NCI-H69 (cell line): Measurements from ENCODE around the gene FOXK2.

ENCODE experiments used
- DNase-seq: peaks from one replicate; lab custom pipeline; 2025; lab: John Stamatoyannopoulos, UW

FOXK2 gene

DNA sequence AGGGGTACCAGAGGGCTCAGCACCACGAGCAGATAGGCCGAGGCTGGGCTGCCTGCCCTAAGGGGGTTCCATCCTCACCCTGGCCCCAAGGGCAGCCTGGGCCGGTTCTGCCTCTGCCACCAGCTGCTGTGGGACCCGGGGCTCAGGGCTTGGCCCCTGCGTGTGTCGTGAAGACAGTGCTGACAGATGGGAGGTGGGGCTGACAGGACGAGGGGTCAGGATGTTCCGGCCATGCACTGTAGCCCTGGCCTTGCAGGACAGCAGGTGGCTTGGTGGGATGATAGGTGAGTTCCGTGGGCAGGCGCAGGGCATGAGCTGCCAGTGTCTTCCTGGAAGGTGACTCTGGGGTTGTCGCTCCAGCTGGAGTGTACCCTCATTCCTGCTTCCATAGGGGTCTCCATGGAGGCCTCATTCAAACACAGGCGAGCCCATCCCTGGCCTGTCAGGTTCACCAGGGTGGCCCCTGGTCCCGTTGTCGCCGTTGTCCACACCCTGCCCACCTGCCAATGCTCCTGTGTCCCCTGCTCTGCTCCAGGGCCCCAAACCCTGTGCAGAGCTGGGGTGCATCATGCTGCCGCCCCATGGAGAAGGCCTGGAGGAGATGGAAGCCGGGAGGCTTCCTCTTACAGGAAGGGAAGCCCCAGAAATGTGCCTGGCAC lies 71.5 kb downstream of the FOXK2 start:
- no peak for DNase-seq

DNA sequence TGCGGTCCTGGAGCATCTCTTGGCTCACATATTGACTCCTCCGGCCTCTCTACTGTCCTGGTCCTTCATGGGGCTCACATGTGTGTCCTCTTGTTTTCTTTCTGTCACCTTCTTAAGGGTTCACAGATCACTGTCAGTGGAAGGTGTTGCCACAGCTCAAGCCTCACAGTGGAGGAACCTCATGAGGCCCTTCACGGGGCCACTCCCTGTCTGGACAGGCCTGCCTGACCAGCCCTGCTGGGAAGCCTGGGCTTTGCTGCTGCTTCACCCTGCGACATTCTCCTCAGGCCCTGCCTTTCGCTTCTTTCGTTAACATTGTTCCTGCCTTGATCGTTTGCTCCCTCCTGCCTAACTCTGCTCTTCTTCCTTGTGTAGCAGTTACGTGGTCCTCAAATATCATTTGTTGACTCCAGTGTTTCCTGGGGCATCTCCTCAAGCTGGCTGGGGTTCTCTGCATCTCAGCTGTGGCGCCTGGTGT lies 72.8 kb downstream of the FOXK2 start:
- DNase-seq, result no peak

DNA sequence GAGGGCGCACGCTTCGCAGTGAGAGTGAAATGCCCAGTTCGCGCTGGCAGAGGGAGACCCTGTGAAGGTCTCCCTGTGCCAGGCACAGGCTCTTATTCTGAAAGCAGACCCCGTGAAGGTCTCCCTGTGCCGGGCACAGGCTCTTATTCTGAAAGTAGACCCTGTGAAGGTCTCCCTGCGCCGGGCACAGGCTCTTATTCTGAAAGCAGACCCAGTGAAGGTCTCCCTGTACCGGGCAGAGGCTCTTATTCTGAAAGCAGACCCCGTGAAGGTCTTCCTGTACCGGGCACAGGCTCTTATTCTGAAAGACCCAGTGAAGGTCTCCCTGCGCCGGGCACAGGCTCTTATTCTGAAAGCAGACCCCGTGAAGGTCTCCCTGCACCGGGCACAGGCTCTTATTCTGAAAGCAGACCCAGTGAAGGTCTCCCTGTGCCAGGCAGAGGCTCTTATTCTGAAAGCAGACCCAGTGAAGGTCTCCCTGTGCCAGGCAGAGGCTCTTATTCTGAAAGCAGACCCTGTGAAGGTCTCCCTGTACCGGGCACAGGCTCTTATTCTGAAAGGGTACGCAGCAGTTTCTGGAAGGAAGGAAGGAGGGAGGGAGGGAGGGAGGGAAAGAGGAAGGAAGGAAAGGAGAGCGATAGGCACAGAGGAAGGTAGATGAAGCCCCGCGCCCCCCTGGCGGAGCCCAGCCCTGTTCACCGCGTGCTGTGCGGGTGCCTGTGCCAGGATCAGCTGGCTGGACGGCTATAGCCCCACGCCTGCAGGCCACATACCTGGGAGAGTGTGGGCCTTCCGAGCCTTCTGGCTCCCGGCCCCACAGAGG lies 73.4 kb downstream of the FOXK2 start:
- peak; percentile 87 for DNase-seq

DNA sequence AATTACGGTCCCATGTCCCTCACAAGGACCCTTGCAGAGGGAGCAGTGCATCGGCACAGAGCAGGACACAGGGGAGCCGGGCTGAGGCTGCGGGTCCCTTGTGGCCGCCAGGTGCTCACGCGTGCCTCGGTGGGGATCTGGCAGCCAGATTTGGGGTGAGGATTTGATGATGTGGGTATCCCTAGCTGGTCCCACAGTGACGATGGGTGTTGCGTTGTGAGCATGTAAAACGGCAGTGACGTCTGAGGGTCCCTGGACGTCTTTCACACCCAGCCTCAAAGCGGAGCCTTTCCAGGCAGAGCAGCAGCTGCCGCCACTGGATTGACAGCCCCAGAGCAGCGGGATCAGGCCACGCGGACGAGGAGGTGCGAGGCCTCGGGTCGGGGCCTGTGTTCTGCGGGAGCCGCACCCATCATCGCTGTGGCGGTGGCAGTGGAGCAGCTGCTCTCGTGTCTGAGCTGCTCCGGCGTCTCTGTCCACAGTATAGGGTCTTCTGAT lies 74.1 kb downstream of the FOXK2 start:
- no peak for DNase-seq

DNA sequence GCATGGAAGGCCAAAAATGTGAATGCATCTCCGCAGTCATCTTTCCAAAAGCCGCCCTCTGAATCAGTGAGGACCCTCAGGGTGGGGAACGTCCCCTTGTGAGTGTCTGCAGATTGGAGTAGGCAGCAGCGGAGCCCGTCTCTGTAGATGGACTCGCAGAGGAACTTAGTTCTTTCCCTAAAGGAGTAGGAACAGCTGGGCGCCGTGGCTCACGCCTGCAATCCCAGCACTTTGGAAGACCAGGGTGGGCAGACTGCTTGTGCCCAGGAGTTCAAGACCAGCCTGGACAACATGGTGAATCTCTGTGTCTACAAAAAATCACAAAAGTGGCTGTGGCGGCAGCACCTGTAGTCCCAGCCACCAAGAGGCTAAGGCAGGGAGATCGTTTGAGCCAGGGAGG lies 75.0 kb downstream of the FOXK2 start:
- DNase-seq, result no peak

DNA sequence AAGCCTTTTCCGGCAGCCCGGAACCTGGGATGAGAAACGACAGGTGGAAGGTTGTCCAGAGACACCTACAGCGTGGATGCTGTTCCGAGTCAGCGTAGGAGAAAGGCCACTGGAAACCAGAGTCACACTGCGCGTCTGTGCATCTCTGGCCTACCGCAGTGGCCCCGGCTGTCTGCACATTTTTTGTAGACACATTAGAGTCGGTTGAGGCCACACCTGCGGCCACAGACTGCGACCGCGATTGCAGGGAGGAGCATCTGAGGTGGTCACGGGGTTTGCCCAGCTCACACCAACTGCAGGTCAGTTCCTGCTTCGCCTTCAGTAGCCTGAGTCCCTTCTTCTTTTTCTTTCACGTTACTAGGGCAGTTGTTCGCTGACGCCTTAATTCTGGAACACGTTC lies 76.4 kb downstream of the FOXK2 start:
- no peak for DNase-seq

DNA sequence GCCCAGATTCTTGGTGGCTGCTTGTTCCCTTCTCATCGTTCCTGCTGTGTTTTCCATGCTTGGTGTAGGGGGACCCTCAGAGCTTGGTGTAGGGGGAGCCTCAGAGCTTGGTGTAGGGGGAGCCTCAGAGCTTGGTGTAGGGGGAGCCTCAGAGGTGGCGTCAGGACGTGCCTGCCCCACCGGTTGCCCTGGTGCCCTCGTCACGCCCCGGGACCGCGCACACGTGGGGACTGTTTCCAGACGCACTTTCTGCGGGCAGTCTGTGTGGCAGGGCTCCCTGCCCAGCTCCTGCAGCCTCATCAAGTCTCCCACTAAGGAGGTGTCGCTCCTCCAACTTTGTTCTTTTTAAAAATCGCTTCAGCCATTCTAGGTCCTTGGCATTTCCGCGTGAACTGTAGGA lies 76.8 kb downstream of the FOXK2 start:
- no peak for DNase-seq

DNA sequence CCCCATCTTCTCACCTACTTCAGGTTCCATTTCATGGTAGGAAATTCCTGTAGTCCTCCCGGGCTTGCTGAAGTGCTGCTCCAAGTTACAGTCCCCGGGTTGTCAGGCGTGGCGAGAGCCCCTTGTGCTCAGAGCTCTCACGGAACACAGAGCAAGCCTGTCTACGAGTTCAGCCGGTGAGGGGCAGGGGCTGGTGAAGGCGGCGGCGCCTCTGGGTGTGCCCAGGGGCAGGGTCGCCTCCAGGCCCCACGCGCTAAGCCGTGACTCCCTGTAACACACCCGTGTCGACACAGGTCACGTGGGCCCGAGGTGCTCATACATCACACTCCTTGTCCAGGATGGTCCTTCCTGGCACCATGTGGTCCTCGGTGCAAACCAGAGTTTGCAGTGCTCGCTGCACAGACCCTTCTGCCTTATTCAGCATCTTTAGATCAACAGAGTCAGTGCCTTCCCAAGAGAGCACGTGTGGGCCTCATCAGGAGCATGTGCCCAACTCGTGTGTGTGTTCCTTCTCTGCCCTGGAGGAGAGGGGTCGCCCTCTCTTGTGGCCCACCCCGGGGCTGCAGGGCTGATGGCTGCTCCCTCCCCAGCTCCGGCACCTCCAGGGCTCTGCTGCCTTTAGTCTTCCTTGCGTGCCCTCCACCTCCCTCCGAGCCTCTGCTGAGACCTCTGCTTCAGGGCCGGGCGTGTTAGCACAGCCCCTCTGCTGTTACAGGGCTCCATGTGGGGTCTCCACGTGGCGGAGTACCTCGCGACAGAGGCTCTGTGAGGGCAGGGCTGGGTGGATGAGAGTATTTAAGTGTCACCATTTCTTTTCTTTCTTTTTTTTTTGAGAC lies 77.5 kb downstream of the FOXK2 start:
- no peak for DNase-seq

DNA sequence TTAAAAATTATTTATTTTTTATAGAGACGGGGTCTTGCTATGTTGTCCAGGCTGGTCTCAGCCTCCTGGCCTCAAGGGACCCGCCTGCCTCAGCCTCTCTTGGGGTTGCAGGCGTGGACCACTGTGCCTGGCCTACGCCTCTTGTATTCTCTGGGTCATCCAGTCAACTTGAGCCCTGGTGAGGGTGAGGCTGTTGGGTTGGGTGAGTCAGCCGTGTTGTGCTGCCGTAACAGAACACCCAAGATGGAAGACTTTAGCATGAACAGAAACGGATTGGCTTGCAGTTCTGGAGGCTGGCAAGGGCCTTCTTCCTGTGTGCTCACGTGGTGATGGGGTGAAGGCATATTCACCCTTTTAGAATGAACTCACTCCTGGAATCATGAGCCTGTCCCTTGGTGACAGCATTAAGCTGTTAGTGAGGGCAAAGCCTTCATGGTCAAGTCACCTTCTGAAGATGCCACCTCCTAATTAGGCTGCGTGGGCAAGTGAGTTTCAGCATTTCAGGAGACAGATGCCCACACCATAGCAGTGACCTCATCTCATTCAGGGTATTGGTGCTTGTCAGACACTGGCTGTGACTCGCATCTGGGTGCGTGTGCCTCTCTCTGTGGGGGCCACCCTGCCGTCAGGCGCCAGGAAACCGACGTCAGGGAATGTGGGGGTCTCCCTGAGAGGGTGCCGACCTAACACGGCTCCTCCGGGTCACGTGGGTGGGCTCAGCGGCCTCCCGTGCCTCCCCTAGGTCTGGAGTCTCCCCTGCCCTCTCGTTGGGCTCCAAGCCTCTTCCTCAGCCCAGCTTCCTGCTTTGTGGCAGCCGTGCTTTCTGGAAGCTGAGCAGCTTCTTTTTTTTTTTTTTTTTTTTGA lies 79.0 kb downstream of the FOXK2 start:
- no peak for DNase-seq

DNA sequence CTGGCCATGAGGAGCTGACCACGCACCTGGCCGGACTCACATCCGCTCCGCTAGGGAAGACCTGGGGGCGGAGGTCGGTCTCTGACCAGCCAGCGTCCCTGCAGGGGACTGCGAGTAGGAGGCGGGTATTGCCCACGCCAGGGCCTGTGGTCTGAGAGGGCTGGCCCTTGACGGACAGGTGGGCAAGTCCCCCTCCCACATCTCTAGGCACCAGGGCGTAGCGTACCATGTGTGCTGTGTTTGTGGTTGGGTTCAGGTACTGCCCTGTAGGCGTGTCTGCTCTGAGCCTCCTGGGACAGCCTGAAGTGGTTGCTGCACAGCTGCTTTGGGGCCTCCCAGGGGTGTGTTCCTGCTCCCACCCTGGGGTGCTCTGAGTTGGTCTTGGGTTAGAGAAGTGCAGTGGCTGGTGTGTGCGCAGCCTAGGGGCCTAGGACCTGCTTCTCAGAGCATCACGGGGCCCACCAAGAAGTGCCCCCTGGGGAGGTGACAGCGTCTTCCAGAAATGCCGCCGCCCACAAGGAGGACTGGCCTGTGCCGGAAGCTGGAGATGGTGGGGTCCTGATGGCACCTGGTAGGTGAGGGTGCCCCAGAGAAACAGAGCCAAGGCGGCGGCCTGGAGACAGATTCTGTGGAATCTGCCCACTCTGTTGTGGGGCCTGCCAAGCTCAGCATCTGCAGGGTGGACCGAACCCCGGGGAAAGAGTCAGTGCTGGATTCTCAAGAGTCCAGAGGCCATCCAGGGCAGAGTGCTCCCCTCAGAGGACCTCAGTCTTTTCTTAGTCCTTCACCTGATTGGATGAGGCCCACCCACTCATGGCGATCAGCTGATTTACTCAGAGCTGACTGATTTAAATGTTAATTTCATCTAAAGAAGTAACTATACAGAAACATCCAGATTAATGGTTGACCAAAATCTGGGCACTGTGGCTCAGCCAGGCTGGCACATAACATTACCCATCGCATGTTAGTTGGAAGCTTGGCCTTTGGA lies 80.4 kb downstream of the FOXK2 start:
- DNase-seq, result no peak

DNA sequence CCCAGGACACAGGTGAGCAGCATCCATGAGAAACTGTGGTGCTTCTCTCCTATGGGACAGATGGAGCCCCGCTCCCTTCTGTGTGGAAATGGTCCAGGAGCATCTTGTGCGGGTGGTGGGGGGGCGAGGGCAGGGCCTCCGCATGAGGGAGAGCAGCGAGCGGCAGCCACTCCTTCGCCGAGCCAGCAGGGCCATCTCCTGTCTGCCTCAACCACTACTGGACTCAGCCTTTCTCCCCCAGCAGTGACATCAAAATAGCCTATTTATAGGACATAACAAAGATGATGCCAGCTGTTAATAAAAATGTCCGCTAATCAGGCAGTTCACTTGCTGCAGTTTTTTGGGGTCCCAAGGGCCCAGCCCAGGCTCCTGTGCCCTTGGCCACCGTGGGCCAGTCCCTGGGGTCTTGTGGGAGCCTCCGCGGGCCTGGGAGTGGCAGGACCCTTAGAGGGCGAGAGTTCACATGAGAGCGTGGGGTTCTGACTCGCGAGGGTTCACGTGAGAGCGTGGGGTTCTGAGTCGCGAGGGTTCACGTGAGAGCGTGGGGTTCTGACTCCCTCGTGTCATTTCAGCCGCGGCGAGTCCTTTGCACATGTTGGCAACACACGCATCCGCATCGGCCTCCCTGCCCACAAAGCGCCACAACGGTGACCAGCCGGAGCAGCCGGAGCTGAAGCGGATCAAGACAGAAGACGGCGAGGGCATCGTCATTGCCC lies 81.4 kb downstream of the FOXK2 start:
- DNase-seq, result no peak

DNA sequence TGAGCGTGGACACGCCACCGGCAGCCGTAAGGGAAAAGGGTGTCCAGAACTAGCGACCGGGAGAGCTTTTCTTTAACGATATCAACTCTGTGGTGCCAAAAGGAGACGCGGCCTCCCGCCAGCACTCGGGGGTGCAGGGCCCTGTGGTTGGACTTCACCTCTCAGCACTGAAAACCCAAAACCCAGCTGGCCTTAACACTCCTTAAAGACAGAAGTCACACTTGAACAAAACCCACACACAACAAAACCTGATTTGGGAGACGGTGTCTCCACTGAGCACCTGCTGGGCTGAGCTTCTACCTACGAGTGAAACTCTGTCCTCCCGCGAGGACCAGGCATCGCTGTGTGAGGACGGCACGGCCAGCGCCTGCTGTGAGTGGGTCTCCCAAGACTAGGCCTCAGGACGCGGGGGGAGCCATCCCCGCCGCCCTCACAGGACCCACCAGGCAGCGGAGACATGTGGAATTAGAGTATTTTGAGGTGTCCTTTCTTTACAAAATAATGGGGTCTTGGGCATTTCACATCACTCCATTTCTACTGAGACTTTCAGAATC lies 82.0 kb downstream of the FOXK2 start:
- DNase-seq, result no peak

DNA sequence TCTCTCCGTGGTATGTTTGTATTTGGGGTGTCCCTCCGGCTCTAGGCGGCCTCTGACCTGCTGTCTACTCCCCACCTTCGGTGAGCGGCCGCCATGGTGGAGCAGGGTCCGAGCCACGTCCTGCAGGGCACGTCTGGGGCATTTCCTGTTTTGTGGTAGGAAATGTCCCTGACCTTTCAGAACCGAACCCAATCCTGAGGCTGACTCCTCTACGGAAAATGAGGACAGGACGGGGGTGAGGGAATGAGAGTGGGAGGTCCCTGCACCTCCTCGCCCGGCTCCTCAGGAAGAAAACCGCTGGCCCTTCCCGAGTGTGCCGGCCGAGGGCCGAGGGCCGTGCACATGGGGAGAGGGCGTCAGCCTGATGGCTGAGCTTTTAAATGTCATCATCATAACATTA lies 83.0 kb downstream of the FOXK2 start:
- DNase-seq, result no peak

DNA sequence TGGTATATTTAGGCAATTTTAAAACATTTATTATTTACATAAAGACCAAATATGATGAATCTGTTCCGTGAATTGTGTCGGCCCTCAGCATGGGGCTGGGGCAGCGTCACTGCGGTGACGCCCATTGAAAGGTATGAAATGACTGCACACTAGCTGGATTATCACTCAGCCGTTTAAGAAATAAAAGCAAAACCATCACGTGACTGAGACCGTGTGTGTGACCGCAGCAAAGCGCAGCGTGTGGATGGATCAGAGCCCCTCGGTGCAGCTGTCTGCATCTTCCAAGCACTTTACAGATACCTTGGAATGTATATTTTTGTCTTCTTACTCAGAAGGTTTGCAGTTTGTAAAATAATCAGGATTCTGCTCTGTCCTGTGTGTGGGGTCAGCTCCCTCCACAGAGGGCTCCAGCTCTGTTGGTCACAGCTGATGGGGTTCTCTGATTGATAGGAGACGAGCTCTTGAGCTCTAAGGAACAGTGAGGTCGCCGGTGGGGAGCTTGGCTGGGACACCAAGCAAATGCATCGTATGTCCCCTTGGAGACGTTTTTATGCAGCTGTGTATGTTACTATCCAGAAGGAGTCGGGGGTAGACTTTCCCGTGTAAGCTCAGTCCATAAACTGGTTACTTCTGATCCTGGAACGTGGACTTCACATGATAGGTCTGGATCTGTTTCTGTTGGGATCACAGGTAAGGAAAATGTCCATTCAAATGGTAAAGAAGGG lies 83.6 kb downstream of the FOXK2 start:
- DNase-seq, result no peak

DNA sequence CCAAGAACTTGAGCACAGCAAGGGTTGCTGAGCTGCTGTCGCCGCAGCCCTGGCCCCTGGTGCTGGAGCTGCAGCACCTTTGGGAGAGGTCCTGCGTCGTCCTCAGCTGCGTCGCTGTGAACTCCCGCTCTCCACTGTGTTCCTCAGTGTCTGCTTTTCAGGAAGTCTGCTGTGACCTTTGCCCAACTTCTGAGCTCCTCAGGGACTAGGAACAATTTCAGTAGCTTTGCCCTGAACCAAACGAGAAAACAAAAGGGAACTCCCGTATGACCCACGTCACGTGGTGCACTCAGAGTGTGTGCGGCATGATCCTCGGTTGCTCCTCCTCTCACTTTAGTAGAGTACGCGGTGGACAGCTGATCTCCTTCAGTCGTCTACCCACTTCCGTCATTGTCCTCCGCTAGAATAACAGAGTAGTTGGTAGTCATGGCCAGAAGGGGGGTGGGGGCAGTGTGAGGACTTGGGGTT lies 84.5 kb downstream of the FOXK2 start:
- no peak for DNase-seq

DNA sequence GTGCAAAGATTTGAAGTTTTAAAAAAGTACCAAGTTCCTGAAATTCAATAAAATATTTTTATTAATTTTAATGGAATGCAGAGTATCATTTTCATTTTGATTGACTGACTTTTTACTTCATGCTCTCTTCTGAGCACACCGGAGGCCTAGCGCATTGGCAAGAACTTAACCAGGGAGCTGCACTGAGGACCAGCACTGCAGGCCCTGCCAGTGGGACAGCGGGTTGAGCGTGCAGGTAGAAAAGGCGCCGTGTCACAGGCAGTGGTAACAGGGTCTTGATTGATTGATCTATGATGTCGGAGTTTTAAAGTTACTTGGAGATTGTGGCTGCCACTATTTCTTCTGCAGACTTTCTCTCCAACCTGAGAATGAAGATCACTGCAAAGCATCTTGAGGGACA lies 85.0 kb downstream of the FOXK2 start:
- no peak for DNase-seq

DNA sequence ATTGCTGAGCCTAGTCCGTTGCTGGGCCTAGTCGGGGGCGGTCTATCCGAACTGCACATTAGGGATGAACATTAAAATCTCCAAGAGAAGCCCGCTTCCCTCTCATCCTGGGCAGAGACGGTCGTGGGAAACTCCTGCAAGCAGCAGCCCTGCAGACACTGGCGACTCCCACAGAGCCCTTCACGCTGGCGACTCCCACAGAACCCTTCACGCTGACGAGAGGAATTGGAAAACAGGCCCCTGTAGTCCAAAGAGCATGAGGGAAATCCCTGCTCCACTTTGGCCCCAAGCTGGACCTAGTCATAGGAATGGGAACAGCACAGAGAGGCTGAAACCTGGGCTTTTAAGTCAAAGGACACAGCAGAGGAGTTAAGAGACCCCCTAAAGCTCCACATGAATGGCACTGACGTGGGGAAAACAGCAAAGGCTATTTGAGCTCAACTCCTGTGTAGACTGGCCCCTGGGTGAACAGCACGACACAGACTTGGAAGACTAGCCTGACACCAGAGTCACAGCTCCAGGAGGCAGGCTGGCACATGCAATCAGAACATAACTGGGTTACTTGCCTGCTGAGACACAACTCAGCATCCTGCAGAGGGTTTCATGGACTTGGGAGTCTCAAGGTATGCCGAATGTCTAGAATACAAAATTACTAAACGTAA lies 86.5 kb downstream of the FOXK2 start:
- DNase-seq, result no peak

DNA sequence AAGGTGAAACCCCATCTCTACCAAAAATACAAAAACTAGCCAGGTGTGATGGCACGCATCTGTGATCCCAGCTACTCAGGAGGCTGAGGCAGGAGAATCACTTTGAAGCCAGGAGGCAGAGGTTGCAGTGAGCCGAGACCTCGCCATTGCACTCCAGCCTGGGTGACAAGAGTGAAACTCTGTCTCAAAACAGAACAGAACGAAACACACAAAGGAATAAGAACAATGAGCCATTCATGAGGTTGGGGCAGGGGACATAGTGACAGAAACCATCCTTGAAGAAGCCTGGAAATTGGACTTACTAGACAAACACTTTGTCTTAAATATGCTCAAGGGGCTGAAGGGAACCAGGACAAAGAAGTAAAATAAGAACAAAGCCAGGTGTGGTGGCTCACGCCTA lies 89.3 kb downstream of the FOXK2 start:
- no peak for DNase-seq
